Right lobe of liver (tissue), 4 donors: ENCODE measurements around the gene MACROD2.

Source experiments
- POLR2A ChIP-seq: fragments of 450-650 bp; IDR thresholded peaks from one replicate; pipeline ENCODE4 v1.6.1; 2017; ENCODE audit warnings: antibody characterized with exemption, mild to moderate bottlenecking
- TF ChIP-seq, protein P1 (sequence below), 4 donors: fragments of 200-600 bp in 3 of 4; fragments of 450-650 bp in 1 of 4; IDR thresholded peaks; one replicate each; pipeline versions ENCODE4 v1.5.1 to v1.8.0; 2016 to 2022; ENCODE audit warnings: antibody characterized with exemption in 4 of 4, mild to moderate bottlenecking in 2 of 4
- donor health status: DM: no; HTN: no; CAD: no.
- donor health status: DM: no; HTN: no; CAD: no.
- donor health status: DM: no; HTN: yes; CAD: no.

DNA sequence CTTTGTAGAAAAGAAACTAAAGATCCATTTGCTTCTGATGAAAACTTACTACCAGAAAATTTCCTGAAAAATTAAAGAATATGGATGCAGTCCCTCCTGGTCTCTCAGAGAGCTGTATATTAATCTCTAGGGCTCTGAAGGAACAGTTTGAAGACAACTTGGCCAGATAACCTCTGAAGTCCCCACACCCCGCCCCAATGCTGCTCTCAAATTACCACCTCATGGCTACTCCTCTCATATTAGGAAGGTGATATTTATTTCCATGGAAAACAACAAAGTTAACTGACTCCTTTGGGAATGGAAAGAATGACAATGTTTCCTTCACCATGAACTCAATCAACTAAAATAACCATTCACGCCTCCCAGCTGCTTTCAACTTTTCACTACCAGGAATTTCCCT lies 750.5 kb downstream of the MACROD2 start:
- TF ChIP-seq, protein P1, sequence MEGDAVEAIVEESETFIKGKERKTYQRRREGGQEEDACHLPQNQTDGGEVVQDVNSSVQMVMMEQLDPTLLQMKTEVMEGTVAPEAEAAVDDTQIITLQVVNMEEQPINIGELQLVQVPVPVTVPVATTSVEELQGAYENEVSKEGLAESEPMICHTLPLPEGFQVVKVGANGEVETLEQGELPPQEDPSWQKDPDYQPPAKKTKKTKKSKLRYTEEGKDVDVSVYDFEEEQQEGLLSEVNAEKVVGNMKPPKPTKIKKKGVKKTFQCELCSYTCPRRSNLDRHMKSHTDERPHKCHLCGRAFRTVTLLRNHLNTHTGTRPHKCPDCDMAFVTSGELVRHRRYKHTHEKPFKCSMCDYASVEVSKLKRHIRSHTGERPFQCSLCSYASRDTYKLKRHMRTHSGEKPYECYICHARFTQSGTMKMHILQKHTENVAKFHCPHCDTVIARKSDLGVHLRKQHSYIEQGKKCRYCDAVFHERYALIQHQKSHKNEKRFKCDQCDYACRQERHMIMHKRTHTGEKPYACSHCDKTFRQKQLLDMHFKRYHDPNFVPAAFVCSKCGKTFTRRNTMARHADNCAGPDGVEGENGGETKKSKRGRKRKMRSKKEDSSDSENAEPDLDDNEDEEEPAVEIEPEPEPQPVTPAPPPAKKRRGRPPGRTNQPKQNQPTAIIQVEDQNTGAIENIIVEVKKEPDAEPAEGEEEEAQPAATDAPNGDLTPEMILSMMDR (IDR thresholded peaks at IDR 0.05), result no peak
- no peak for TF ChIP-seq POLR2A
